GM21786 (cell line): ENCODE measurements around the gene TJP1.
"Not testable (repeated sequence)": the region's sequence is repeated elsewhere in the genome, so short reads cannot be mapped to it uniquely, and the experiment has no call there.

Source experiments
- ATAC-seq: cut with Tn5 transposase; IDR thresholded peaks from one replicate; pipeline ENCODE4 v1.9.1; 2021; ENCODE audit not compliant: unreplicated experiment

TJP1 gene

GRCh38 chr15:29670266-29670665, 152.0 kb downstream of the TJP1 start:
- ATAC-seq, result no peak

GRCh38 chr15:29669823-29670222, 152.4 kb downstream of the TJP1 start:
- no peak for ATAC-seq

GRCh38 chr15:29668120-29668602, 154.1 kb downstream of the TJP1 start:
- ATAC-seq, result peak; percentile 56

- ATAC-seq, result no peak
Observed at GRCh38 chr15:29666241-29666640, 156.0 kb downstream of the TJP1 start.

- ATAC-seq, result no peak
Observed at GRCh38 chr15:29665444-29666003, 156.7 kb downstream of the TJP1 start.

- ATAC-seq, result no peak
Observed at GRCh38 chr15:29664406-29664805, 157.9 kb downstream of the TJP1 start.

- not testable (repeated sequence) for ATAC-seq
Observed at GRCh38 chr15:29657476-29657817, 164.8 kb downstream of the TJP1 start.

GRCh38 chr15:29656636-29657475, 165.4 kb downstream of the TJP1 start:
- ATAC-seq, result no peak

- ATAC-seq, result no peak
Observed at GRCh38 chr15:29652595-29652994, 169.7 kb downstream of the TJP1 start.

GRCh38 chr15:29651476-29652233, 170.6 kb downstream of the TJP1 start:
- ATAC-seq, result no peak
